Effector memory CD8-positive, alpha-beta T cell (primary cell): ENCODE data around the gene CES4A.
A peak's percentile ranks its signal among the peaks of the same experiment; 100 is the strongest.

Experiments
- ATAC-seq: fragments of 150-1000 bp; cut with Tn5 transposase; replicated peaks from 2 replicates; pipeline ENCODE4 v1.10.0; 2021; ENCODE audit warnings: mild to moderate bottlenecking, moderate library complexity
- DNase-seq, 3 experiments: peaks; one replicate each; pipeline ENCODE4 v3.0.0; 2021
- H3K27ac Mint-ChIP-seq, 2 donors: one replicate each; pipeline ENCODE4 v1.8.0; 2022; ENCODE audit warnings: mild to moderate bottlenecking in 2 of 2, mixed read lengths in 2 of 2, moderate library complexity in 2 of 2
- H3K27me3 Mint-ChIP-seq, 2 donors: one replicate each; pipeline ENCODE4 v1.8.0; 2022; ENCODE audit warnings: mixed read lengths in 2 of 2
- H3K36me3 Mint-ChIP-seq: one replicate; pipeline ENCODE4 v1.8.0; 2022; ENCODE audit warnings: mild to moderate bottlenecking, moderate library complexity, mixed read lengths; ENCODE audit not compliant: insufficient read depth
- H3K4me1 Mint-ChIP-seq, 2 donors: one replicate each; pipeline ENCODE4 v1.8.0; 2022; ENCODE audit warnings: low read depth in 2 of 2, mixed read lengths in 2 of 2
- H3K4me3 Mint-ChIP-seq, 2 donors: one replicate each; pipeline ENCODE4 v1.8.0; 2022; ENCODE audit warnings: mild to moderate bottlenecking in 2 of 2, mixed read lengths in 2 of 2, moderate library complexity in 2 of 2
- H3K9me3 Mint-ChIP-seq, 2 donors: one replicate each; pipeline ENCODE4 v1.8.0; 2022; ENCODE audit warnings: mixed read lengths in 2 of 2

The CES4A gene

GRCh38 chr16:67025210-67025550 lies 36.8 kb downstream of the CES4A start:
- Mint-ChIP-seq H3K36me3 (peaks cover 12% of the 10 kb centered on the region), H3K27ac (no peak overlapping the region), H3K4me1 (peaks cover under 1 to 4% of the 10 kb centered on the region in 2 donors), H3K27me3 (no peaks in the 10 kb centered on the region), H3K4me3 (no peak overlapping the region), H3K9me3 (no peaks in the 10 kb centered on the region)
- ATAC-seq (no peak), DNase-seq (no peak)

GRCh38 chr16:67026570-67026969 lies 38.2 kb downstream of the CES4A start:
- H3K4me1 Mint-ChIP-seq, result peaks cover 3 to 15% of the 10 kb centered on the region in 2 donors
- no peak overlapping the region for H3K4me3 Mint-ChIP-seq
- H3K27me3 Mint-ChIP-seq, result no peaks in the 10 kb centered on the region
- H3K9me3 Mint-ChIP-seq, result no peaks in the 10 kb centered on the region
- peaks cover 15% of the 10 kb centered on the region for H3K36me3 Mint-ChIP-seq
- no peak overlapping the region for H3K27ac Mint-ChIP-seq
- ATAC-seq, result no peak
- DNase-seq, result no peak

GRCh38 chr16:67027046-67027445 lies 38.7 kb downstream of the CES4A start:
- ATAC-seq (no peak), DNase-seq (no peak)
- no peaks in the 10 kb centered on the region for H3K27me3 Mint-ChIP-seq
- no peaks in the 10 kb centered on the region for H3K9me3 Mint-ChIP-seq
- H3K27ac Mint-ChIP-seq, result peak overlapping the region in 1 of 2 donors; percentile 41
- H3K4me1 Mint-ChIP-seq, result peaks cover 5 to 20% of the 10 kb centered on the region in 2 donors
- peaks cover 15% of the 10 kb centered on the region for H3K36me3 Mint-ChIP-seq
- peak overlapping the region; percentile 8 to 25 for H3K4me3 Mint-ChIP-seq

- H3K27ac Mint-ChIP-seq, result peak overlapping the region; percentile 91 to 92
- H3K27me3 Mint-ChIP-seq, result no peaks in the 10 kb centered on the region
- DNase-seq (no peak), ATAC-seq (no peak)
- peak overlapping the region; percentile 75 to 84 for H3K4me3 Mint-ChIP-seq
- H3K4me1 Mint-ChIP-seq, result peaks cover 9 to 30% of the 10 kb centered on the region in 2 donors
- peaks cover 19% of the 10 kb centered on the region for H3K36me3 Mint-ChIP-seq
- H3K9me3 Mint-ChIP-seq, result no peaks in the 10 kb centered on the region
Observed at GRCh38 chr16:67028167-67028695, 39.8 kb downstream of the CES4A start.

- Mint-ChIP-seq H3K9me3 (no peaks in the 10 kb centered on the region), H3K4me1 (peaks cover 9 to 30% of the 10 kb centered on the region in 2 donors), H3K27ac (peak within 1 kb of the TSS; percentile 91 to 92)
Observed at GRCh38 chr16:67028696-67029253, 40.4 kb downstream of the CES4A start, which contains the start of gene CBFB. CBFB (plus strand) TSS chr16:67029149; CDS start chr16:67029408, 259 bp downstream.

GRCh38 chr16:67029254-67030096 lies 41.1 kb downstream of the CES4A start:
- Mint-ChIP-seq H3K36me3 (peaks cover 25% of the 10 kb centered on the region), H3K27ac (peak overlapping the region; percentile 65 to 92), H3K9me3 (no peaks in the 10 kb centered on the region), H3K4me3 (peak overlapping the region; percentile 83 to 84), H3K27me3 (no peaks in the 10 kb centered on the region), H3K4me1 (peaks cover 12 to 33% of the 10 kb centered on the region in 2 donors)
- ATAC-seq (peak; percentile 31), DNase-seq (peak; percentile 35 to 56 (median 43))

More at GRCh38 chr16:67028696-67029253, 40.4 kb downstream of the CES4A start, which contains the start of gene CBFB:
- no peaks in the 10 kb centered on the region for H3K27me3 Mint-ChIP-seq
- peak within 1 kb of the TSS; percentile 83 to 84 for H3K4me3 Mint-ChIP-seq
- DNase-seq, result peak; percentile 90
- H3K36me3 Mint-ChIP-seq, result peaks cover 25% of the 10 kb centered on the region
- peak; percentile 85 for ATAC-seq

- H3K36me3 Mint-ChIP-seq, result peaks cover 30% of the 10 kb centered on the region
- no peaks in the 10 kb centered on the region for H3K9me3 Mint-ChIP-seq
- peak overlapping the region; percentile 83 to 84 for H3K4me3 Mint-ChIP-seq
- ATAC-seq (no peak), DNase-seq (no peak)
- H3K27ac Mint-ChIP-seq, result peak overlapping the region; percentile 65 to 92
- H3K27me3 Mint-ChIP-seq, result no peaks in the 10 kb centered on the region
- peaks cover 17 to 42% of the 10 kb centered on the region in 2 donors for H3K4me1 Mint-ChIP-seq
Observed at GRCh38 chr16:67030221-67030962, 42.0 kb downstream of the CES4A start.

- ATAC-seq (no peak), DNase-seq (no peak)
- Mint-ChIP-seq H3K4me1 (peaks cover 17 to 48% of the 10 kb centered on the region in 2 donors), H3K4me3 (peak overlapping the region in 1 of 2 donors; percentile 35), H3K27me3 (no peaks in the 10 kb centered on the region), H3K9me3 (no peaks in the 10 kb centered on the region), H3K27ac (no peak overlapping the region), H3K36me3 (peaks cover 52% of the 10 kb centered on the region)
Observed at GRCh38 chr16:67034487-67034886, 46.1 kb downstream of the CES4A start.

GRCh38 chr16:67035364-67035763 lies 47.0 kb downstream of the CES4A start:
- peaks cover 47% of the 10 kb centered on the region for H3K36me3 Mint-ChIP-seq
- H3K27me3 Mint-ChIP-seq, result no peaks in the 10 kb centered on the region
- H3K27ac Mint-ChIP-seq, result no peak overlapping the region
- DNase-seq (no peak), ATAC-seq (no peak)
- H3K4me3 Mint-ChIP-seq, result no peak overlapping the region
- H3K4me1 Mint-ChIP-seq, result peaks cover 18 to 42% of the 10 kb centered on the region in 2 donors
- H3K9me3 Mint-ChIP-seq, result no peaks in the 10 kb centered on the region

- H3K4me1 Mint-ChIP-seq, result peaks cover 25 to 43% of the 10 kb centered on the region in 2 donors
Observed at GRCh38 chr16:67036323-67036741, 47.9 kb downstream of the CES4A start.

GRCh38 chr16:67039260-67040020 lies 51.1 kb downstream of the CES4A start:
- Mint-ChIP-seq H3K4me1 (peaks cover 16 to 23% of the 10 kb centered on the region in 2 donors), H3K36me3 (peaks cover 46% of the 10 kb centered on the region), H3K4me3 (no peak overlapping the region), H3K9me3 (no peaks in the 10 kb centered on the region), H3K27ac (peak overlapping the region in 1 of 2 donors; percentile 41), H3K27me3 (no peaks in the 10 kb centered on the region)
- no peak for ATAC-seq
- no peak for DNase-seq

More at GRCh38 chr16:67036323-67036741, 47.9 kb downstream of the CES4A start:
- Mint-ChIP-seq H3K9me3 (no peaks in the 10 kb centered on the region), H3K4me3 (no peak overlapping the region), H3K36me3 (peaks cover 51% of the 10 kb centered on the region), H3K27me3 (no peaks in the 10 kb centered on the region), H3K27ac (no peak overlapping the region)
- ATAC-seq (no peak), DNase-seq (no peak)

- ATAC-seq (no peak), DNase-seq (no peak)
- Mint-ChIP-seq H3K9me3 (no peaks in the 10 kb centered on the region), H3K4me1 (peaks cover 10 to 16% of the 10 kb centered on the region in 2 donors), H3K27me3 (no peaks in the 10 kb centered on the region), H3K4me3 (no peak overlapping the region), H3K36me3 (peaks cover 44% of the 10 kb centered on the region), H3K27ac (no peak overlapping the region)
Observed at GRCh38 chr16:67040166-67040565, 51.8 kb downstream of the CES4A start.
